GM21515 (cell line): ENCODE data around the gene RET.
A peak's percentile ranks its signal among the peaks of the same experiment; 100 is the strongest.

ENCODE experiments used
- ATAC-seq: cut with Tn5 transposase; IDR thresholded peaks from one replicate; pipeline ENCODE4 v1.9.1; 2021; ENCODE audit not compliant: unreplicated experiment

RET gene

GRCh38 chr10:43105956-43106229 lies 29.0 kb downstream of the RET start:
- ATAC-seq = no peak

GRCh38 chr10:43106256-43107091 lies 29.6 kb downstream of the RET start:
- ATAC-seq = no peak

DNA sequence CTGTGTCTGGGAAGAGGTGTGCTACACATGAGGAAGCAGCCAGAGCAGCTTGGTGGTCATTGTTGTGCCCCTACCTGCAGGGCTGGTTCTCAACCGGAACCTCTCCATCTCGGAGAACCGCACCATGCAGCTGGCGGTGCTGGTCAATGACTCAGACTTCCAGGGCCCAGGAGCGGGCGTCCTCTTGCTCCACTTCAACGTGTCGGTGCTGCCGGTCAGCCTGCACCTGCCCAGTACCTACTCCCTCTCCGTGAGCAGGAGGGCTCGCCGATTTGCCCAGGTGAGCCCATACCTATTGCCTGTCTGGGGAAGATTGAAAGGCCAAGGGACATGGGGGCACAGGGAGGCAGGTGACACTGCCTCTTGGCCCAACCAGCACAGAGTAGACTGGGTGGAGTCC lies 32.1 kb downstream of the RET start:
- ATAC-seq = no peak

DNA sequence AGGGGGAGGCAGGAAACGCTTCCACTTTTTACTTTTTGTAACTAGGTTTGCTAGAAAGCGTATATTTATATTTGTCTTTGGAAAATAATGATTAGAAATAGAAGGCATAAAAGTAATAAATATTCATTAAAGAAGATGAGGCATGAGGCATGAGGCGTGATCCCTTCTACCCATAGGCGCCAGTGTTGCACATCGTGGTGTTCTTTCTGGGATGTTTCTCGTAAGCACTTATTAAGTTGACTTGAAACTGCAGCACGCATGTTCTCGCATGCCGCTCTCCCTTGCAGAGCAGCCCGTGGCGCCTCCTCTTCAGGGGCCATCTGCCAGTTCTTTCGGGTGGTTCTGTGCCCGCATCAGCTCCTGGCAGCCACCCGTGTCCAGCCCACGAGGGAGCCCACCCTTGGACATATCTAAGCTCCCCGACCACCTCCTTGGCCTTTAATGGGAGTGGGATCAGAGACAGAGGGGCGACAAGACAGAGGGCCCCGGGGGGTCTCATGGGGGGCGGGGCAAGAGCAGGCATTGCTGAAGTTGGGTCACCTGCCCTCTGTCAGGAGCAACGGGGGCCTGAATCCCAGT lies 32.9 kb downstream of the RET start:
- ATAC-seq = no peak

DNA sequence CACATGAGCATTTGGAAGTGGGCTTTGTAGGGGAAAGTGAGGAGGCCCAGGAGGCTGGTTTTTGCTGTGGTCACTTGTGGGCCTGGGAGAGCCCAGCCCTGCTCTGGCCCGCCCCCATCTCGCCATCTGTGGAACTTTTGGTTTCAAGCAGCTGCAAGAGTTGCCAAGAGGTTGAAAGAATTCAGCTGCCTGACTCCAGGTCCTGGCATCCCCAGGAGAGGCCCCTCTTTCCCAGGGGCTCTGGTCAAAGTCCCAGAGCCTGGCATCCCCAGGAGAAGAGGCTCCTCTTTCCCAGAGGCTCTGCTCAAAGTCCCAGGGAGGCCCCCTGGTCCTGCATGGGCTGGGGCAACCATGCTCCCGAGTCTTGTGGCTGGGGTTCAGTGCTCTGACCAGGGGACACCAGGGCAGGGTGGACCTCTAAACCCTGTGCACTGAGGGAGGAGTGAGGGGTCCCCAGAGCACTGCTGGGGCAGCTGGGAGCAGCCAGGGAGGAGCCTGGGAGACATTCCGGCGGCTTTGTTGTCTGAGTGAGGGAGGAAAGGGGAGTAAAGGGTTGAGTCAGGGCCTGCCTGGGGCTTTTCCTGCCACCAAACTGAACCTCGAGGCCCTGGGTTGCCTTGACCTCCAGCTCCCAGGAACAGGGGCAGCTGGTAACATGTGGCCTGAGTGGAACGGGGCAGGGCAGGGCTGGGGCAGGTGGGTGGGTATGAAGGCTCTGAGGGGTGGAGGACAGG lies 33.6 kb downstream of the RET start:
- ATAC-seq = peak; percentile 79

DNA sequence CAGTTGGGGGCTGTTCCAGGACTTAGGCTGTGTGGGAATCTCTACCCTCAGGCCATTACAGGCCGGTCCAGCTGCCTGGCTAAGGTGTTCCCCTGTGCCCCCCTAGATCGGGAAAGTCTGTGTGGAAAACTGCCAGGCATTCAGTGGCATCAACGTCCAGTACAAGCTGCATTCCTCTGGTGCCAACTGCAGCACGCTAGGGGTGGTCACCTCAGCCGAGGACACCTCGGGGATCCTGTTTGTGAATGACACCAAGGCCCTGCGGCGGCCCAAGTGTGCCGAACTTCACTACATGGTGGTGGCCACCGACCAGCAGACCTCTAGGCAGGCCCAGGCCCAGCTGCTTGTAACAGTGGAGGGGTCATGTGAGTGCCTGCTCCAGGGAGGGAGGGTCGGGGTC lies 34.2 kb downstream of the RET start:
- no peak for ATAC-seq

GRCh38 chr10:43111921-43112607 lies 35.2 kb downstream of the RET start:
- no peak for ATAC-seq

GRCh38 chr10:43112608-43112961 lies 35.7 kb downstream of the RET start:
- ATAC-seq = no peak

GRCh38 chr10:43113201-43114087 lies 36.6 kb downstream of the RET start:
- ATAC-seq = no peak

DNA sequence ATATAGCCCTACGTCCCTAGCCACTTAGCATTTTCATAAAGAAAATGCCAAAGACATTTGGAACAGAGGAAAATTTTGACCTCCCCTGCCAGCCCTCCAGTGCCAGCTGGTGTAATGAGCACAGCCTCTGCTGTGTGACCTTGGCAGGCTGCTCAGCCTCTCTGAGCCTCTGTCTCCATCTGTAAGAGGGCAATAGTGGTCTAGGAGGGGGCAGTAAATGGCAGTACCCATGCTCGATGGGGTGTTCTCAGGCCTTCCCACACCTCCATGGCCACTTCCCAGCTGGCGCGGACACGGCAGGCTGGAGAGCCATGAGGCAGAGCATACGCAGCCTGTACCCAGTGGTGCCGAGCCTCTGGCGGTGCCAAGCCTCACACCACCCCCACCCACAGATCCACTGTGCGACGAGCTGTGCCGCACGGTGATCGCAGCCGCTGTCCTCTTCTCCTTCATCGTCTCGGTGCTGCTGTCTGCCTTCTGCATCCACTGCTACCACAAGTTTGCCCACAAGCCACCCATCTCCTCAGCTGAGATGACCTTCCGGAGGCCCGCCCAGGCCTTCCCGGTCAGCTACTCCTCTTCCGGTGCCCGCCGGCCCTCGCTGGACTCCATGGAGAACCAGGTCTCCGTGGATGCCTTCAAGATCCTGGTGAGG lies 37.3 kb downstream of the RET start:
- ATAC-seq = no peak

DNA sequence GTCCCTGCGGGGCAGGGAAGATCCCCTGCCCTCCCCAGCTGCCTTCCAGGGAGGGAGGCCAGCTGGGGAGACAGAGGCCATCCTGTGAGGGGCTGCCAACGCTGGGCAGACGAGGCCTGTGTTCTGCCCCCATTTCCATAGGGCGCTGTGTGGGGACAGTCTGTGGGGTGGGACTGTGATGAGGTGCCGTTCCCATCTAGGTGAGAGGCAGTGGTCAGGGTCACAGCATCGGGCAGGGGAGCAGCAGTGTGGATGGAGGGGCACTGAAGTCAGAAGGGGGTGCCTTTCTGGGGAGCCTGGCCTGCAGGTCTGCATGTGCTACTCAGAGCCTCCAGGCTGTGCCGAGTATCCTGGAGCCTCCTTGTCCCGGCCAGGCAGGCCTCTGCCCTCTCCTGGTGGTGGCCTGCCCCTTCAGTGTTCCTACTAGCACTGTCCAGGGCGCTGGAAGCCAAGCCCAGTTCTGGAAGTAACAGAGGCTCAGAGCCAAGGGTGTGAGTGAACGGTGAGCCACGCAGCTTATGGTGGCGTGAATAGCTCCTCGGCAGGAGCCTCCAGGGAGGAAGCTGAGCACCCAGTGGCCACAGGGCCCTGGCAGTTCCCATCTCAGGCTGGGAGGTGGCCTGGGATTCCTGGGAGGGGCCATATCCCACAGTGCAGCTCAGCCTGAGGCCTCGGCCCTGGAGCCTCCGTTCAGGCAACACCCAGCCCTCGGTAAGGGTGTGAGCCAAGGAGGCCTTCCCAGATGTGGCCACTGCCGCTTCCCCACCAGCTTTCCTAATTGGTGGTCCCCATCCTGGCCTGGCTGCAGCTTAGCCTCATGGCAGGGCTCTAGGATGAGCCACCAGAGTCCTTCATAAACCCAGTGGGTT lies 38.1 kb downstream of the RET start:
- ATAC-seq = no peak

DNA sequence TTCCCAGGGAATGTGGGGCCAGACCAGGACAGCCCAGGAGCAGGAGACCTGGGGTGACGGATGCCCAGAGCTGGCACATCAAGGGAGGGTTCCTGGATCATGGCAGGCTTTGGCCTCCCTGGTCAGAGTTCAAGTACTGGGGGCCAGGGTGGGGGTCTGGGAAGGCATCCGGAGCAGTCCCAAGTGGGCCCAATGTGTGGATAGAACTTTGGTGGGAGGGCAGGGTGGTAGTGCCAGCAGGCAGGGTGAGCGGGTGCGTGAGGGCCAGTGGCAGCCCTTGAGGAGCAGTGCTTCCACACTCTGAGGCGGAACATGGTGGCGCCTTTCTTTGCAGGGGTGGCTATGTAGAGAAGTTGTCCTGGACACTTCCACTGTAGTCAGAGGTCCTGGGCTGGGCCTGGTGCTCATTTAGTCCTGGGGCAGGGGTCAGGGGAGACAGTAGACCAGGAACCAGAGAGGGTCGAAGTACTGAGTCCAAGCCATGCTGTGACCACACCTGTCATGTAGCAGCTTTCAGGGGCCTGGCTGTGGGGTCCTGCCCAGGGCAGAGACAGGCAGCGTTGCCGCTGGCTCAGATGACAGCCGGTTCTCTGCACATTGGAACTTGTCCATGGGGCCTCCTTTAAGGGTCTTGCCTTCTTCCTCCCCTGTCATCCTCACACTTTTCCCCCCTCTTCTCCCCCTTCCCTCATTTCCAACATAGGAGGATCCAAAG lies 39.2 kb downstream of the RET start:
- no peak for ATAC-seq

GRCh38 chr10:43116596-43116995 lies 39.7 kb downstream of the RET start:
- ATAC-seq = no peak

DNA sequence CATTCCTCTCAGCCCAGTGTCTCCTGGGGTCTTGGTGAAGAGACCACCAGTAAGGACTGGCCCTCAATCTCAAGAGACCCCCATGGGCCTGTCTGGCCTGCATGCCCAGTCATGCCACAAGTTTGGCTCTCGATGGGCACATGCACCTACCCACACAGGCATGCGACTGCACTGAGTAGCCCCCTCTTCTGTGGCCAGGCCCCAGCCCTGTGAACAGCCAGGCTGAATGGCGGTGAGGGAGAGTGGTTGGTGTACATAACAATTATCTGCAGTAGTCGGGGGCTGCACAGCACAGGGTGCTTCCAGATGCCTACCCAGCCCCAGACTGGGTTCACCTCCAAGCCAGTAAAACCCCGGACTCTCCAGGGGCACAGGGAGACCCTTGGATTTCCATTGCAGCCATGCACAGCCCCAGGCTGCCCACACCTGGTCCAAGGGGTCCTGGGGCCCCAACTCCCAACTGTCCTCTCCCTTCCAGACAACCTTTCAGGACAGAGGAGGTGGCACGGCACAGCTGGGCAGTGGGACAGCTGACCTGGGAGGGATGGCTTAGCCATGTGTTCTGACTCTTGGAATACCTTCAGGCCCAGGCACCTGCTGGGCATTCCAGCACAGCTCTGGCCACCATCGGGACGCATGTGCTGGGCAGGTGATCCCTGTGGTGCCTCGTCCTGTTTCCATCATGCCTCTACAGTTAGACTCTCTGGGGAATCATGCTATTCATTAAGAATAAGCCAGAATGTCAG lies 40.3 kb downstream of the RET start:
- ATAC-seq = no peak

DNA sequence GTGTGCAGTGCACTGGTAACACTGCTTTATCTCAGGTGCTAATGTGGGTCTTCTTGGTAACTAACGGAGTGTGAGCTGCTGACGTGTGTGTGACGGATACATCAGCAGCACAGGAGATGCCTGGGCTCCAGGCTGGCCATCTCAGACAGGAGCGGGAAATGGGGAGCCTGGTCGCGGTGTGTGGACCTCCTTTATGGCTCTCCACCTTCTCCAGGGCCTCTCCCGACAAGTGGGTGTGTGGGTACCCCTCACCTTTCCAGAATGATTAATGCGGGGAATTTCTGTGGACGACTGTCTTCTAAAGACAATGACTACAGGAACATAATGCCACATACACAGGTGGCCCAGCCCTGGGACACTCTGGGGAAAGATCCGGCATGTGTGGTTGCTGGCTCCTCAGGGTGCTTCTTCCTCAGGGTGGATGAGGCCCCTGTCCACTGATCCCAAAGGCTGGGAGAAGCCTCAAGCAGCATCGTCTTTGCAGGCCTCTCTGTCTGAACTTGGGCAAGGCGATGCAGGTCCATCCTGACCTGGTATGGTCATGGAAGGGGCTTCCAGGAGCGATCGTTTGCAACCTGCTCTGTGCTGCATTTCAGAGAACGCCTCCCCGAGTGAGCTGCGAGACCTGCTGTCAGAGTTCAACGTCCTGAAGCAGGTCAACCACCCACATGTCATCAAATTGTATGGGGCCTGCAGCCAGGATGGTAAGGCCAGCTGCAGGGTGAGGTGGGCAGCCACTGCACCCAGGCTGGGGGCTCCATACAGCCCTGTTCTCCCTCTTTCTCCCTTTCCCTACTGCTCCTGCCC lies 41.1 kb downstream of the RET start:
- ATAC-seq = no peak

- ATAC-seq = no peak
These were observed 42.0 kb downstream of the RET start for GRCh38 chr10:43118631-43119415.
